Activated T-cell treated with anti-CD3 and anti-CD28 coated beads, Interleukin-2, amount 50 U/mL, for 48 hours (primary cell): ENCODE results near the gene CHPF2.

Source experiments
- DNase-seq, 2 experiments: peaks; one replicate each; pipeline ENCODE4 v3.0.0-alpha.2; 2020

Gene CHPF2

GRCh38 chr7:151271699-151272355 lies 39.5 kb downstream of the CHPF2 start:
- DNase-seq, result no peak

- no peak for DNase-seq
These were observed 40.1 kb downstream of the CHPF2 start for GRCh38 chr7:151272405-151272804.

- DNase-seq, result no peak
These were observed 40.6 kb downstream of the CHPF2 start for GRCh38 chr7:151272877-151273276.

GRCh38 chr7:151273651-151274390 lies 41.5 kb downstream of the CHPF2 start:
- DNase-seq, result no peak

GRCh38 chr7:151274396-151274795 lies 42.1 kb downstream of the CHPF2 start:
- no peak for DNase-seq

GRCh38 chr7:151274936-151275812 lies 42.9 kb downstream of the CHPF2 start:
- no peak for DNase-seq

GRCh38 chr7:151275813-151276577 lies 43.7 kb downstream of the CHPF2 start:
- no peak for DNase-seq

GRCh38 chr7:151276666-151277590 lies 44.6 kb downstream of the CHPF2 start:
- peak; percentile 67 to 76 for DNase-seq

- no peak for DNase-seq
These were observed 45.3 kb downstream of the CHPF2 start for GRCh38 chr7:151277631-151278030.

- no peak for DNase-seq
These were observed 46.7 kb downstream of the CHPF2 start for GRCh38 chr7:151278949-151279348.

GRCh38 chr7:151279868-151280267 lies 47.6 kb downstream of the CHPF2 start:
- no peak for DNase-seq

- DNase-seq, result no peak
These were observed 48.2 kb downstream of the CHPF2 start for GRCh38 chr7:151280388-151281019.

- no peak for DNase-seq
These were observed 49.4 kb downstream of the CHPF2 start for GRCh38 chr7:151281686-151282085.

- no peak for DNase-seq
These were observed 49.8 kb downstream of the CHPF2 start for GRCh38 chr7:151282111-151282510.

GRCh38 chr7:151283302-151283701 lies 51.0 kb downstream of the CHPF2 start:
- no peak for DNase-seq

- no peak for DNase-seq
These were observed 53.9 kb downstream of the CHPF2 start for GRCh38 chr7:151286148-151286547.
